ENCODE results near the gene HRAS. TPM values are rescaled to one million over a fixed set of nuclear protein-coding genes. Genes with fewer than 3 reads are reported as not detected.
"Not testable (repeated sequence)": the region's sequence is repeated elsewhere in the genome, so short reads cannot be mapped to it uniquely, and the experiment has no call there.

Gene HRAS
- total RNA-seq: 43.6 TPM

DNA sequence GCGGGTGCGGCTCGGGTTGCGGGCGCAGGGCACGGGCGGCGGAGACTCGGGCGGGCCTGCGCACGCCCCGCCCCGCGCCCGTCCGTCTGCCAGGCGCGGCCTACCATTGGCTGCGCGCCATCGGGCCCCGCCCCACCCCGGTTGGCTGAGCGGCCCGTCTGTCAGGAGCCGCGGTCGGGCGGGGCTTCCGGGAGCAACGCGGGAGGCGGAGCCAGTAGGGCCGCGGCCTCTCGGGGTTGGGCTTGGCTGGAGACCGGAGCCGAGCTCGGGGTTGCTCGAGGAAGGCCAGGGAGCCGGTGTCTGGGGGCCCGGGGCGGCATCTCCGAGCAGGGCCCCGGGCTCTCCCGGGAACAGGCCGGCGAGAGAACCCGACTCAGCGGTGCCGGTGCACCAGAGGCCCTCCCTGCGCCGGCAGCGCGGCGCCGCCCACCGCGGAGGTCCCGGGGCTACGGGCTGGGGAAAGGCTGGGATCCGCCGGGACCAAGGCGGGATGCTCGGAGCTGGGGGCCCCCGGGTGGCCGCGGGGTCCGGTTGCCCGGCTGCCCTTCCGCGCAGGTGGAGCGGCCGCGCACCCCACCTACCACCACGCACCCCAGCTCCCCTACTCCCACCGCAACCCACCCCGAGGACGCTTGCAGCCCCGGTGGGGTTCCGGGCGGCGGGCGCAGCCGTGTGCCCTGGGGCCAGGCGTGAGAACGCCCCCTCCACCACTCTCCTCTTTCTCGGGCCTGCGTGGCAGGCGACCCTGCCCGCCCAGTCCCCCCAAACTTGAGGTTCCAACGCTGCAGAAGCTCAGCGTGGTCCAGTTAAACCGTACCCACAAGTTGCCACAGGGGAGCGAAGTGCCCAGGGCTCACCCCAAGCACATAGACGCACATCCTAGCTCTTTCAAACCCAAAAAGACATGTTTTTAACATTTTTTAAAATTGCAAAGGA, at the start of gene HRAS:
TSS of gene HRAS (minus strand) at position 58 of the 936 bp plus-strand sequence.
- FAIRE-seq: no peak
- peak; percentile 100 for DNase-seq (ENCODE audit: low spot score in 2 of 2)

DNA sequence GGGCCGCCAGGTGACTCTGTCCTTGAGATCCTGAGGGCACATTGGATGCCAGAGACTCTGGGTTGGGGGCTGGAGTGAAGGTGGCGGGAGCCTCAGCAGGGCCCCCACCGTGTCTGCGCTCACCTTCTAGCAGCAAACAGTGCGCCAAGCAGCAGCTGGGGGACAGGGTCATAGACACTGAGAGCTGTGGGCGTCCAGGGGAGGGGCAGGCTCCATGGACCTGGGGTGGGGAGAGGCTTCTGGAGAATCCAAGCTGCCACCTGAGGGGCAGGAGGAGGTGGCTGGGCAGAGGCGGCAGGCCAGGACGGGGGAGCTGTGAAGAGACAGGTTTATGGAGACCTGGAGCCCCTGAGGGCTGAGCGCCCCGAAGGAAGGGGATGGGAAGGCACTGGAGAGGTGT, 48.9 kb upstream of the HRAS start:
- no peak for DNase-seq (ENCODE audit: low spot score in 2 of 2)
- no peak for FAIRE-seq

DNA sequence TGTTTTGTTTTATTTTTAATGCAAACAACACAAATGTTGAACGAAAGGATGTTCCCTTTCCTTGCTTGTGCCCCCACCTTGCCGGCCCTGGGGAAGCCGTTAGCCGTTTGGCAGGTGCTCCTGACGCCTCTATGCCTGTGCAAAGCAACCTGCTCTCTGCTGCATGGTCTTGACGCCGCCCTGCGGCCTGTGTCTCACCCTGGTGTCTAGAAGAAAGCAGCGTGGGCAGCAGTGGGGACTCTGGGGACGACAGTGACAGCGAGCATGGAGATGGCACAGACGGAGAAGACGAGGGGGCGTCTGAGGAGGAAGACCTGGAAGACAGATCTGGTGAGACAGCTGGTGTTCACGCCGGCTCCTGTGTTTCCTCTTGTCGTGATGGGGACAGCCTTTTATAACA, 46.4 kb upstream of the HRAS start:
- FAIRE-seq (no peak), DNase-seq (ENCODE audit: low spot score in 2 of 2) (peak in 1 of 2 donors; percentile 51)

- FAIRE-seq (no peak), DNase-seq (ENCODE audit: low spot score in 2 of 2) (no peak)
Observed at GRCh38 chr11:581342-581741, 46.0 kb upstream of the HRAS start.

GRCh38 chr11:579830-580601, 44.6 kb upstream of the HRAS start:
- no peak for FAIRE-seq

GRCh38 chr11:578276-579035, 43.1 kb upstream of the HRAS start:
- DNase-seq (ENCODE audit: low spot score in 2 of 2): no peak
- no peak for FAIRE-seq

More at GRCh38 chr11:579830-580601, 44.6 kb upstream of the HRAS start:
- DNase-seq (ENCODE audit: low spot score in 2 of 2): no peak

DNA sequence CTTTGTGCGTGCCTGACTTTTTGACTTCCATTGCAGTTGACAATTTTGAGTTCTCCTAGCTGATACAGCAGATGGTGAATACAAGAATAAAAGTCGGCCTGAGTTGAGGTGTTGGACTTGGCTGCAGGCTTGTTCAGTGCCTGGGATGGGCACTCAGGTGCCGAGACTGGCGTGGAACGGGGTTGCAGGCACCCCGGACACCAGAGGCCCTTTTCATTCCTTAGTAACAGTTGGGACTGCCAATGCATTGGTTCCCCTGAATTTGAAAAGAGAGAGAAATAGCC, 42.2 kb upstream of the HRAS start:
- no peak for FAIRE-seq
- no peak for DNase-seq (ENCODE audit: low spot score in 2 of 2)

DNA sequence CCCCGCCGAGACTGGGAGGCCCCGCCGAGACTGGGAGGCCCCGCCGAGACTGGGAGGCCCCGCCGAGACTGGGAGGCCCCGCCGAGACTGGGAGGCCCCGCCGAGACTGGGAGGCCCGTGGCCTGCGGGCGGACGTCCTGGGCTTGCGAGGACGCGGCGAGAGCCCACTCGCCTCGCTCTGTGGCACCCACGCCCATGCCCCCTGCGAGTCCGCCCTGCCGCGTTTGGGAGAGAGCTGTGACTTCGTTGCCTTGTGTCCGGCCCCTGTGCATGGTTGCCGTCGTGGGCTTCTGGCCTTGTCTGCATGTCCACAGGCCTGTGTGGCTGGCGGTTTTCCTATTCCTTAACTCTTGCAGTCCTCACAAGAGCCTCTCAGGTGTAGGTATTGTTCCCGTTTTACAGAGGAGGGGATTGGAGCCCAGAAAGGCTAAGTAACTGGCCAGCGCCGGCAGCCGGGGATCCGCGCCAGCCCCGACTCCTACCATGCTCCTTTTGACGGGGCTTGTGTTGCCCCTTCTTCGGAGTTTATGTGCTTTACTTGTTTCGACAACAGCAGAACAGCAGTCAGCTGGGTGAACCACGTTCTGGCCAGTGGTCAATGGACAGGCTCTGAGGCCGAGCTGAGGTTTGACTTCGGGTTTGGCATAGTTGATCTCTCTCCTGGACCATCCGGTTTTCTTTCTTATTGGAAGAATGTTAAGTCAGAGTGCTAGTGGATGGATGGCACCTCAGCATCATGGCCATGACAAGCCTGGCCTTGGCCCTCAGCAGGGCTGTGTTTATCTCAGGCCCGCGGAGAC, 41.6 kb upstream of the HRAS start:
- FAIRE-seq (no peak), DNase-seq (ENCODE audit: low spot score in 2 of 2) (no peak)

DNA sequence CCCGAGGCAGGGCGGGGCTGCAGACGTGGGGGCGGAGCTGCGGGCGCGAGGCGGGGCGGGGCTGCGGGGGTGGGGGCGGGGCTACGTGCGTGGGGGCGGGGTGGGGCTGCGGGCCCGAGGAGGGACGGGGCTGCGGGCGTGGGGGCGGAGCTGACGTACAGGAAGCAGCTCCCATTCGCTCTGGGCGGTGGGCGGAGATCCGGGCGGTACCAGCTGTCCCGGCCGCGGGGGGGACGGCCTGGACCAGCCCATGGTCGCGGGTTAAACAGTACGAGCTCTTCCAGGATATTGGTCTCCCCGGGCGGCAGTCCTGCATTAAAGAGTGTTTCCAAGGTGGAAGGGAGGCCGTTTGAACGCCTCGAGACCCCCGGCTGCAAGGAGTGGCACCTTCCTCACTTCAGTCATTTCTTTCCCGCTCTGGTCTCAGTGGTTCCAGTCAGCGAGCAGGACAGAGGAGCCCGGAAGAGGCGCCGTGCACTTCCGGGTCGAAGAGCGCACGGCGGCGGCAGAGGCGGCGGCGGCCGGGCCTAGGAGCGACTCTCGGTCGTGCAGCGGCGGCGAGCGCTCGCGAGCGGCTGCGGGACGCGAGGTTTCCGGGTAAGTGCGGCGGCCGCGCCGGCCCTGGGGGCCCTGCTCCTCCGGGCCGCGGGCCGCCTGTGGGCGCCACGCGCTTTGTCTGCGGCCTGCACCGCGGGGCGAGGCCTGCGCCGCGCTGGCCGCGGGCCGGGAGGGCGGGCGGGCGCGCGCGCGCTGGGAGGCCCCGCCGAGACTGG, 40.8 kb upstream of the HRAS start, which contains the start of gene PHRF1:
TSS of gene PHRF1 (plus strand) at position 475 of the 773 bp plus-strand sequence. CDS start 5,043 bp downstream, outside the sequence.
- FAIRE-seq (no peak), DNase-seq (ENCODE audit: low spot score in 2 of 2) (peak; percentile 100)

GRCh38 chr11:575313-575995, 40.1 kb upstream of the HRAS start:
- no peak for DNase-seq (ENCODE audit: low spot score in 2 of 2)
- no peak for FAIRE-seq

DNA sequence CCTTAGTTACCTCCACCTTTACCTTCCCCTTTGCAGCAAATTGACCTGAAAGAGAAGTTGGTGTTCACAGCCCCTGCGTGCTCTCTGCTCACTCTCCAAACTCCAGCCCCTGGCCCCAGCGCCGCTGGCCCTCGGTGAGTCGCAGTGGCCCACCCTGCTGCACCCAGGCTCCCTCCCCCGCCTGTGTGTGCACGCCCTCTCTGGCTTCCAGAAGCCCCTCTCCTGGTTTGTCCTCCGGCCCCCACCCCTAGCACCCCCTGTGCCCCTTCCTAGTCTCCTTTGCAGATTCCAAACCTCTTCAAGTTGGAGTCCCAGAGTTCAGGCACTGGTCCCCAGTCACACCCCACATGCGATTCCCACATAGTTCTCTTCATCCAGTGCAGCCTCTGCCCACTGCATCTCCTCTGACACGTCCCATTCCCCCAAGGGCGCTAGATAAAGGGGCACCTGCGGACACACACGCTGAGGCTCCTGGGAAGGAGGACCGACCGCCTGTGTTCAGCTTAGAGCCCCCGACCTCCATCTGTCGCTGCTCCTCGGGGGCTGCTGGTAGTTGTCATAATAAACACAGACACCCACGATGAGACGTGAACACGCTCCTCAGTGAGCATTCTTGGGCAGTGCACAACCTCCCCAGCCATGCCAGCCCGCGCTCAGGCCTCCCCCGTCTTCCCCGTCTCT, 39.4 kb upstream of the HRAS start:
- DNase-seq (ENCODE audit: low spot score in 2 of 2): no peak
- no peak for FAIRE-seq

- DNase-seq (ENCODE audit: low spot score in 2 of 2); FAIRE-seq: not testable (repeated sequence)
Observed at GRCh38 chr11:574031-574570, 38.7 kb upstream of the HRAS start.

GRCh38 chr11:573146-573759, 37.9 kb upstream of the HRAS start:
- FAIRE-seq: no peak
- no peak for DNase-seq (ENCODE audit: low spot score in 2 of 2)

DNA sequence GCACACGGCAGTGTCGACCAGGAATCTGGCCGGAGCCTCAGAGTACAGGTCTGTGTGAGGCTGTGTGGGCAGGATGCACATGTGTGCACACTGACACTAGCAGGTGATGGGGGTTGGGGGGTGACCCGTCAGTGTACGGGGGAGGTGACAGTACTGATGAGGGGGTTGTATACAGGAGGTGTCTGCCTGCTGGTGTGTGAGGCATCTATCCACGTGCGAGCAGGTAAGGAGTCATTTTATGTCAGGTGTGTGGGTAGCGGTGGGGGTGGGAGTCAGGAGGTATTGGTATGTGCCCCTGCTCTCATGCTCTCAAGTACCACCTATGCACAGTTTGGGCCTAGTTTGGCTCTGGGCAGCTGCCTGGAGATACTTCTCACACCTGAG, 36.4 kb upstream of the HRAS start:
- DNase-seq (ENCODE audit: low spot score in 2 of 2): no peak
- FAIRE-seq: no peak

- no peak for DNase-seq (ENCODE audit: low spot score in 2 of 2)
- FAIRE-seq: no peak
Observed at GRCh38 chr11:569158-569885, 33.9 kb upstream of the HRAS start.

DNA sequence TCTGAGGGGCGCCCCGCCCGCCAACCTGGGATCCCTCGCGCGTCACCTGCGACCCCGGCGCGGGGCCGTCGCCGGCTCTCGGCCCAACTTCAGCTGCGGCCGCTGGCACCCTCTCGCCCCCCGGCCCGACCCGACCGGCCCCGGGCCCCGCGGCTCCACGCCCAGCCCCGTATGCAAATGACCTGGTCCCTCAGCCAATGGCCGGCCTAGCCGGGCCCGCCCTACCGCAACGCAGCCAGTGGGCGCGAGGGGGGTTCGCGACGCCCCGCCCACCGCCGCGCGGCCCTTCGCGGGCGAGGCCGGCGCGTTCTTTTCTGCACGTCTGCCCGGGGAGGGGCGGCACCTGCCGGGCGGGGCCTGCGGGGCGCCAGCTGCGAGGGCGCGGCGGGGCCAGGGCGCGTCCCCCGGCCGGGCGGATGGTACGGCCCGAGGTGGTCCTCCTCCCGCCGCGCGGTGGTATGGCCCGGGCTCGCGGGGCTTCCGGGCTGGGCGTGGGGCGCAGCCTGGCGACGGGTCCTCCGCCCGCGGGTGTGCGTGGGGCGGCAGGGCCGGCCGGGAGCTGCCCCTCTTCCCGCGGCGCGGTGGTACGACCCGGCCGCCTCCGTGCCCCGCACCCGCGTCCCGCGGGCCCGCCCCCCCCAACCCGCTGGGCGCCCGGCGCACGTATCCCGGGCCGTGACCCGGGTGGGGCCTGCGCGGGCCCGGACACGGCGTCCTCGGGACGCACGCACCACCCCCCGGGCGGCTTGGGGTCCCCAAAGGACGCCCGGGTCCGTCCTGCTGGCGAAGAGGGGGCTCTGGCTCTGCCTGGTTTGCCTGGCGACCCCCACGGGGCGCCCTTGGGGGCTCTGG, 33.2 kb upstream of the HRAS start:
- no peak for FAIRE-seq

More for the DNA sequence above, 33.2 kb upstream of the HRAS start:
- DNase-seq (ENCODE audit: low spot score in 2 of 2): peak; percentile 99
